Loucy (cell line): Measurements from ENCODE around the gene C8G.

Experiments
- CTCF ChIP-seq: fragments of 200-600 bp; sonication (generic); conservative IDR thresholded peaks from 2 replicates; pipeline ENCODE4 v1.5.1; 2014; ENCODE audit warnings: mild to moderate bottlenecking, antibody characterized with exemption, low read length
- EZH2phosphoT487 ChIP-seq: fragments of 200-600 bp; IDR thresholded peaks from 2 replicates; pipeline ENCODE4 v1.6.1; 2018; ENCODE audit warnings: antibody characterized with exemption, mild to moderate bottlenecking, moderate library complexity, borderline replicate concordance

- TF ChIP-seq CTCF = no peak
- no peak for TF ChIP-seq EZH2phosphoT487
Measured at GRCh38 chr9:136921307-136921706, 23.7 kb upstream of the C8G start.
